Neural crest cell (in vitro differentiated cells): ENCODE data around the gene WDR1. TPM values are rescaled to one million over a fixed set of nuclear protein-coding genes. Genes with fewer than 3 reads are reported as not detected.

Experiments
- DNase-seq: peaks from one replicate; pipeline ENCODE4 v3.0.0; 2021; ENCODE audit warnings: low read depth, mixed read lengths, low spot score
- H3K27ac Mint-ChIP-seq: one replicate; pipeline ENCODE4 v1.8.0; 2021; ENCODE audit warnings: mild to moderate bottlenecking, mixed read lengths; ENCODE audit not compliant: unreplicated experiment
- H3K27me3 Mint-ChIP-seq: 2 replicates; pipeline ENCODE4 v1.8.0; 2021; ENCODE audit warnings: low read depth, mild to moderate bottlenecking, mixed read lengths
- H3K36me3 Mint-ChIP-seq: 2 replicates; pipeline ENCODE4 v1.8.0; 2021; ENCODE audit warnings: low read depth, mild to moderate bottlenecking, mixed read lengths
- H3K4me1 Mint-ChIP-seq: 2 replicates; pipeline ENCODE4 v1.8.0; 2021; ENCODE audit warnings: mixed read lengths
- H3K4me3 Mint-ChIP-seq: one replicate; pipeline ENCODE4 v1.8.0; 2021; ENCODE audit warnings: mild to moderate bottlenecking, mixed read lengths
- H3K9me3 Mint-ChIP-seq: 2 replicates; pipeline ENCODE4 v1.8.0; 2021; ENCODE audit warnings: mixed read lengths
- total RNA-seq: library from RNA; stranded (reverse); gene quantifications from 2 replicates; pipeline ENCODE4 v1.2.1, GENCODE V29; 2021
- TF ChIP-seq, protein P1 (sequence below): fragments of 200-600 bp; sonication (generic); conservative IDR thresholded peaks from 2 replicates; pipeline ENCODE4 v1.5.0; 2021; ENCODE audit warnings: antibody characterized with exemption, mild to moderate bottlenecking

Gene WDR1
- total RNA-seq, 1 donor from 2014 or later = 154 TPM

DNA sequence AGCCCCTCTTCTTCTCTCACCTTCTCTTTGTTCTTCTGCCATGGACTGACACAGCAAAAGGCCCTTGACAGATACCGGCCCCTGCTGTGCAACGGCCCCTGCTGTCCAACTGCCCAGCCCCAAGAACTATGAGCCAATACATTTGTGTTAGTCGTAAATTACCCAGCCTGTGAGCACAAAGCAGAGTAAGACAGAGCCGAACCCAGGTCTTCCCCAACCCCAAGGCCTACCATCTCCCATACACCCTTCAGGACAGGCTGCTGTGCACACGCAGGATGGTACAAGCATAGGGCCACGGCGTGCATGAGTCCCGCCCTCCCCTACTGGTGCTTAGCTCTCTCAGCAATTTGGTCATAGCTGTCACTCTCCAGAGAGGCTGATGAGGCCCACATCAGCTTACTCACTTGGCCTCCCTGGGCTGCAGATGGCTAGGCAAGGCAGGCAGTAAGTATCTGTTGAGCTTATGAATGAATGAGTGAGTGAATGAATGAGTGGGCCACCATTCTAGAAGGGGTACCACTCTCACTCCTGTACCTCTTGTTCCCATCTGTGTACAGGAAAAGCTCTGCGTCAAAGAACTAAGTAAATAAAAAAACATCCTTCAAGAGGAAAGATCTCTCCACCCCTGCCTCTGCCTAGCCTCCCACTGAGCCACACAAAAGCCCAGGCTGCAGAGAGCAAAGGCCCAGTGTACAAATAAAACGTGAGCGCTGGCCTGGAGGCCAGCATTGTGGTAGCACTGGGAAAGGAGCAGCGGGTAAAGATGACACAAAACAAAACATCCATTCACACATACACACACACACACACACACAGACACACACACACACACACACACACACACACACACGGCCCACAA, 13.9 kb downstream of the WDR1 start:
- peak overlapping the region; percentile 49 for H3K4me3 Mint-ChIP-seq
- TF ChIP-seq, protein P1, sequence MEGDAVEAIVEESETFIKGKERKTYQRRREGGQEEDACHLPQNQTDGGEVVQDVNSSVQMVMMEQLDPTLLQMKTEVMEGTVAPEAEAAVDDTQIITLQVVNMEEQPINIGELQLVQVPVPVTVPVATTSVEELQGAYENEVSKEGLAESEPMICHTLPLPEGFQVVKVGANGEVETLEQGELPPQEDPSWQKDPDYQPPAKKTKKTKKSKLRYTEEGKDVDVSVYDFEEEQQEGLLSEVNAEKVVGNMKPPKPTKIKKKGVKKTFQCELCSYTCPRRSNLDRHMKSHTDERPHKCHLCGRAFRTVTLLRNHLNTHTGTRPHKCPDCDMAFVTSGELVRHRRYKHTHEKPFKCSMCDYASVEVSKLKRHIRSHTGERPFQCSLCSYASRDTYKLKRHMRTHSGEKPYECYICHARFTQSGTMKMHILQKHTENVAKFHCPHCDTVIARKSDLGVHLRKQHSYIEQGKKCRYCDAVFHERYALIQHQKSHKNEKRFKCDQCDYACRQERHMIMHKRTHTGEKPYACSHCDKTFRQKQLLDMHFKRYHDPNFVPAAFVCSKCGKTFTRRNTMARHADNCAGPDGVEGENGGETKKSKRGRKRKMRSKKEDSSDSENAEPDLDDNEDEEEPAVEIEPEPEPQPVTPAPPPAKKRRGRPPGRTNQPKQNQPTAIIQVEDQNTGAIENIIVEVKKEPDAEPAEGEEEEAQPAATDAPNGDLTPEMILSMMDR = no peak
- no peaks in the 10 kb centered on the region for H3K9me3 Mint-ChIP-seq
- peaks cover 64% of the 10 kb centered on the region for H3K4me1 Mint-ChIP-seq
- H3K36me3 Mint-ChIP-seq = peaks cover 6% of the 10 kb centered on the region
- H3K27ac Mint-ChIP-seq = peak overlapping the region; percentile 89
- no peaks in the 10 kb centered on the region for H3K27me3 Mint-ChIP-seq
- DNase-seq = peak; percentile 6

DNA sequence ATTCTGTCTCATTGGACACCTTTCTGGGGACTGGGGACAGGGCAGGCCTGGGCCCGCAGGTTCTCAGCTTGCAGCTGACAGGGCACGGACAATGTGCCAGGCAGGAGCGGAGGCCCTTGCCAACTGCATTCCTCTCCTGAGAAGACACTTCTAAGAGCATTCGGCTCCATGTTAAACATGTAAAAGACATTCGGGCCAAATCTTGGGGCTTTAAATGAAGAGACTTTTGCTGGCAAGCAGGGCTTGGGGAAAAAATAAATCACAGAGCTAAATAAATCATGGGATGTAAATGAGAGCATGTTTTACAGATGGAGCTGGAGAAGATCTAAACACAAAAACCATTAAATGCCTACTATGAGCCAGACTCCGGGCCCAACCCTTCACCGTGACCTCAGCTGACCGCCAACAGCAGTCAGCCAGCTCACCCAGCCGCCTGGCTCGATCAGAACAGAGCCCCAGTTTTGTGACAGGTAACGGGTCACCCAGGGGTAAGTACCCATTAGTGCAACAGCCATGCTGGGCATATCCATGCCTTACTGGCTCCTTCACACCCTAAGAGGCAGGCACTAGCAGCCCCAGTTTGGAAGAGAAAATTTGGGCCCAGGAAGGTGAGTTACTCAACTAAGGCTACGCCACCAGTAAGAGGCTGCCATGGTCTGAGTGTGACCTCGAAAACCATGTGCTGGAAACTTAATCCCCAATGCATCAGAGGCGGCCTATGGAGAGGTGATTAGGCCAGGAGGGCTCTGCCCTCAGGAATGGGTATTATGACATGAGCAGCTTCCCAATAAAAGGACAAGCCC, 14.7 kb downstream of the WDR1 start:
- Mint-ChIP-seq H3K27ac (peak overlapping the region; percentile 89), H3K4me3 (peak overlapping the region; percentile 49), H3K27me3 (no peaks in the 10 kb centered on the region), H3K4me1 (peaks cover 60% of the 10 kb centered on the region), H3K36me3 (peaks cover 6% of the 10 kb centered on the region), H3K9me3 (no peaks in the 10 kb centered on the region)
- TF ChIP-seq, protein P1 = no peak
- DNase-seq = no peak

GRCh38 chr4:10100734-10101216, 15.8 kb downstream of the WDR1 start:
- Mint-ChIP-seq H3K36me3 (peaks cover 6% of the 10 kb centered on the region), H3K4me1 (peaks cover 50% of the 10 kb centered on the region), H3K4me3 (no peak overlapping the region), H3K27me3 (no peaks in the 10 kb centered on the region), H3K27ac (no peak overlapping the region), H3K9me3 (no peaks in the 10 kb centered on the region)
- TF ChIP-seq, protein P1 = no peak
- no peak for DNase-seq

GRCh38 chr4:10099499-10100325, 16.9 kb downstream of the WDR1 start:
- Mint-ChIP-seq H3K36me3 (peaks cover 6% of the 10 kb centered on the region), H3K27me3 (no peaks in the 10 kb centered on the region), H3K4me3 (no peak overlapping the region), H3K9me3 (no peaks in the 10 kb centered on the region), H3K4me1 (peaks cover 40% of the 10 kb centered on the region), H3K27ac (peak overlapping the region; percentile 67)
- TF ChIP-seq, protein P1 = no peak
- DNase-seq = no peak

DNA sequence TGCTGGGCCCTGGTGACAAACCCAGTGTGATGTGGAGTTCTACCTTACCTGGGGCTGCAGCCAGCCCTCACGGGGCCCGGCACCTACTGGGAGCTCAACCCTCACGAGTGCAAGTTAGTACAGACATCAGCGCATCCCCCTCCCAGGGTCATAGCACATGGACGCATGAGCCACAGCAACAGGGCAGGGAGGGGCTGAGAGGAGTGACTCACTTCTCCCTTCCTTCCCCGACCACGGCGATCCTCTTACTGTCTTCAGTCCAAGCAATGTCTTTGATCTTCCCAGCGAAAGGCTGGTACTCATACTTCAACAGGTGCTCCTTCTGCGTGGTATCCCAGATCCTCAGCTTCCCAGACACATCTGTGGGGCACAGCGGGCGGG, 17.8 kb downstream of the WDR1 start:
- Mint-ChIP-seq H3K4me3 (no peak overlapping the region), H3K4me1 (peaks cover 35% of the 10 kb centered on the region)

More for the DNA sequence above, 17.8 kb downstream of the WDR1 start:
- Mint-ChIP-seq H3K27ac (no peak overlapping the region), H3K9me3 (no peaks in the 10 kb centered on the region), H3K36me3 (peaks cover 6% of the 10 kb centered on the region), H3K27me3 (no peaks in the 10 kb centered on the region)
- TF ChIP-seq, protein P1 = no peak
- DNase-seq = no peak
